ENCODE measurements around the gene PDGFB.

The PDGFB gene

GRCh38 chr22:39276440-39277141 is 31.8 kb upstream of the PDGFB start:
- no peak for DNase-seq (ENCODE audit: low read depth in 2 of 2)

GRCh38 chr22:39275814-39276439 is 31.1 kb upstream of the PDGFB start:
- no peak for DNase-seq (ENCODE audit: low read depth in 2 of 2)

GRCh38 chr22:39273950-39274887 is 29.4 kb upstream of the PDGFB start:
- no peak for DNase-seq (ENCODE audit: low read depth in 2 of 2)

GRCh38 chr22:39270792-39271191 is 26.0 kb upstream of the PDGFB start:
- DNase-seq (ENCODE audit: low read depth in 2 of 2), result no peak

GRCh38 chr22:39270280-39270679 is 25.5 kb upstream of the PDGFB start:
- no peak for DNase-seq (ENCODE audit: low read depth in 2 of 2)

- no peak for DNase-seq (ENCODE audit: low read depth in 2 of 2)
Measured at GRCh38 chr22:39269095-39269790, 24.5 kb upstream of the PDGFB start.

GRCh38 chr22:39268645-39269044 is 23.9 kb upstream of the PDGFB start:
- DNase-seq (ENCODE audit: low read depth in 2 of 2), result no peak

- no peak for DNase-seq (ENCODE audit: low read depth in 2 of 2)
Measured at GRCh38 chr22:39267974-39268373, 23.2 kb upstream of the PDGFB start.

GRCh38 chr22:39266398-39267030 is 21.7 kb upstream of the PDGFB start:
- DNase-seq (ENCODE audit: low read depth in 2 of 2), result no peak

- DNase-seq (ENCODE audit: low read depth in 2 of 2), result no peak
Measured at GRCh38 chr22:39265143-39265886, 20.5 kb upstream of the PDGFB start.

- DNase-seq (ENCODE audit: low read depth in 2 of 2), result no peak
Measured at GRCh38 chr22:39264349-39265038, 19.7 kb upstream of the PDGFB start.

- DNase-seq (ENCODE audit: low read depth in 2 of 2), result no peak
Measured at GRCh38 chr22:39263626-39264348, 19.0 kb upstream of the PDGFB start.

- no peak for DNase-seq (ENCODE audit: low read depth in 2 of 2)
Measured at GRCh38 chr22:39259666-39260065, 14.9 kb upstream of the PDGFB start.

GRCh38 chr22:39257901-39258475 is 13.2 kb upstream of the PDGFB start:
- DNase-seq (ENCODE audit: low read depth in 2 of 2), result no peak

GRCh38 chr22:39256979-39257378 is 12.2 kb upstream of the PDGFB start:
- DNase-seq (ENCODE audit: low read depth in 2 of 2), result no peak

- DNase-seq (ENCODE audit: low read depth in 2 of 2), result no peak
Measured at GRCh38 chr22:39256186-39256552, 11.4 kb upstream of the PDGFB start.

- no peak for DNase-seq (ENCODE audit: low read depth in 2 of 2)
Measured at GRCh38 chr22:39255449-39256185, 10.8 kb upstream of the PDGFB start.

GRCh38 chr22:39254789-39255298 is 10.1 kb upstream of the PDGFB start:
- DNase-seq (ENCODE audit: low read depth in 2 of 2), result no peak

All from fibroblast of skin of left biceps (primary cell).